Activated naive CD4-positive, alpha-beta T cell treated with anti-CD3 and anti-CD28 coated beads, Interleukin-2, amount 10 ng/mL, durations not matched to agents 7 days and 5 days (primary cell): Measurements from ENCODE around the gene DACH1.

Experiments
- CTCF ChIA-PET: fragments of 350-600 bp; sonication (Branson Sonifier 250); formaldehyde crosslinking; loops from one replicate; lab custom pipeline; 2021; ENCODE audit warnings: antibody characterized with exemption; lab: Charles Lee
- DNase-seq: peaks from one replicate; pipeline ENCODE4 v3.0.0-alpha.2; 2020
- H3K27ac Mint-ChIP-seq: one replicate; pipeline ENCODE4 v1.8.0; 2021; ENCODE audit warnings: mild to moderate bottlenecking, moderate library complexity, mixed read lengths
- H3K27me3 Mint-ChIP-seq: one replicate; pipeline ENCODE4 v1.8.0; 2021; ENCODE audit warnings: mild to moderate bottlenecking, mixed read lengths
- H3K36me3 Mint-ChIP-seq: one replicate; pipeline ENCODE4 v1.8.0; 2021; ENCODE audit warnings: mixed read lengths
- H3K4me1 Mint-ChIP-seq: one replicate; pipeline ENCODE4 v1.8.0; 2021; ENCODE audit warnings: mixed read lengths
- H3K4me3 Mint-ChIP-seq: one replicate; pipeline ENCODE4 v1.8.0; 2021; ENCODE audit warnings: mild to moderate bottlenecking, moderate library complexity, mixed read lengths
- H3K9me3 Mint-ChIP-seq: one replicate; pipeline ENCODE4 v1.8.0; 2021; ENCODE audit warnings: mixed read lengths

Gene DACH1

DNA sequence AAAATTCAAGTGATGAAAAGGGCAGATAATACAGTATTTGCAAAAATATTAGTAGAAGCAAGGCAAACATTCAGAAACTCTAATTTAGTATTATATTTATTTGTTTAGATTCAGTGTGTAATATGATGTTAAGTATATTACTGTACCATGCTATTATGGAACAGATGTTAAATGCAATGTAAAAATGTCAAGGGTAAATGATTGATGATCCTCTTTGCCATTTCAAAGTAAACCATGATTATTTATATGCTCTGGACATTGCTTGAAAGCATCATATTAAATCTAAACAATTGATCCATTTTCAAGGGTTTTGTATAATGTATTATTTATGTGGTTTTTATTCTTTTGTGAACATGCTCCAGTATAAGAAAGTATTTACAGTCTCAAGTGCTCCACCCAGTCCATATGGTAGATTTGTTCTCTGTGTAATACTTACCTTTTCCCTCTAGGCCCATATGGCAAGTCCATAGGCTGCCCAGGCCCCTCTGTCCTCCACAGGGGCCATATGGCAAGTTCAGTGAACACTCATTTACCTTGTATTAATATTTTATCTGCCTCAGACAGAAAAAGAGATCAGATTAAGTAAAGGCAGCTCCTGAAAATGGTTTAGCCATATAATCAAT, 353.5 kb downstream of the DACH1 start:
- DNase-seq, result no peak
- CTCF ChIA-PET, result no interaction called here
- Mint-ChIP-seq H3K4me3 (no peak overlapping the region), H3K4me1 (no peaks in the 10 kb centered on the region), H3K36me3 (no peaks in the 10 kb centered on the region), H3K27ac (no peak overlapping the region), H3K27me3 (no peaks in the 10 kb centered on the region), H3K9me3 (no peaks in the 10 kb centered on the region)

DNA sequence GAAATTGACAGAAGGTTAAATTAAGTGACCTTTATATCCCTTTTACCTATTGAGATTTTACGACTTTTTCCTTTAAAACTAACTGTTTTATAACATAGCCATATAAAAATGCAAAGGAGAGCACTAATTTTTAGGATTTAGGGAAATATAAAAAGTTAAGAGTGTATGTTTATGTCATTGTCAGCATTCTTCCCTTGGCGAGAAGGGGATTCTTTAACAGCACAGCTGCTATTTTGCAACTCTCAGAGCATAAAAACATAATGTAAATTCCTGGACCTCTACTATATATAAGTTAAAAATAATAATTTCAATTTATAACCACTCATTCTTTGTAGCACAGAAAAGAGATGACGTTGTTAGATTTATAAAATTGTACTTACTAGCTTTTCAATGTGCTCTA, 363.2 kb downstream of the DACH1 start:
- Mint-ChIP-seq H3K27ac (no peak overlapping the region), H3K4me3 (no peak overlapping the region), H3K36me3 (no peaks in the 10 kb centered on the region), H3K27me3 (no peaks in the 10 kb centered on the region), H3K4me1 (no peaks in the 10 kb centered on the region), H3K9me3 (no peaks in the 10 kb centered on the region)
- CTCF ChIA-PET, result no interaction called here
- no peak for DNase-seq

DNA sequence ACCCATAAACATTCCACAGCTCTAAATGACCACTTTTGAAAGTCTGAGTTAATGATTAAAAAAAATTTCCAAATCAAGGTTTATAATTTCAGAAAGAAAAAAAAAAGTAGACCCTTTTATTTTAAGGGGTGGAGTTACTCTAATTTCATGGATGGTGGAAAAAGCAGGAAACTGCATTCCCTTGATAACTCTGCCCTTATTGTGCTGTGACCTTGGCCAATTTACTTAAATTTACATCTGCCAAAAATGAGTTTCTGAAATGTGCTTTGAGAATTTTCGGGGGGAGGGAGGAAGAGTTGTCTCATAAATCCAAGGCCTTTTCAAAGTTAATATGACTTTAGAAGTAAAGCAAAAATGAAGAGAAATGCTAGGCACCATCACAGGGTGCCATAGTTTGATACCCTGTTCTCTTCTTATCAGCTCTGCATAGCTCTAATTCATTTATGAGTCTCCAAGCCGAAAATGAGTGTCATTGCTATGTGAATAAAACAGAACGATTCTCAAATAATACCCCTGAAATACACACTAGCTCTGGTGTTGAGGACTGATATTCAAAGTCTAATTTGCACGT, 367.0 kb downstream of the DACH1 start:
- H3K4me1 Mint-ChIP-seq, result no peaks in the 10 kb centered on the region
- H3K27ac Mint-ChIP-seq, result no peak overlapping the region
- H3K4me3 Mint-ChIP-seq, result no peak overlapping the region
- no peaks in the 10 kb centered on the region for H3K9me3 Mint-ChIP-seq
- H3K27me3 Mint-ChIP-seq, result no peaks in the 10 kb centered on the region
- CTCF ChIA-PET, result no interaction called here
- DNase-seq, result no peak
- H3K36me3 Mint-ChIP-seq, result no peaks in the 10 kb centered on the region

DNA sequence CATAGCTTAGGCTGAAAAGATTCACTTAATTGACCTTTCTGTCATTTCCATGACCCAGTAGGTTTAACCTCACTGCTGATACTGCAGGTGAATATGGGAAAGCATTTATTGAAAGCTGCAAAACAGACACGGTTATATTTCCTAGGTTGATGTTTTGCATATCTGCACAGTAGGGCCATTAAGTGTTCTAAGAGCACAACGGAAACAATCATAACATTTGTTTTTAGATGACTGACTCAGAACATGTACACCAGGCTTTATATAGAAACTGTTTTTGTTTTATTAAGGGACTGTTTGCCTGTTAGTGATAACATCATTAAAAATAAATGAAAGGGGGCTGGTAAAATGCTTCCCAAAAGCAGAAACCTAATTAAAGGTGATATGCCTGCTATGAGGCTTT, 367.8 kb downstream of the DACH1 start:
- no peaks in the 10 kb centered on the region for H3K36me3 Mint-ChIP-seq
- no peak for DNase-seq
- CTCF ChIA-PET, result no interaction called here
- H3K27ac Mint-ChIP-seq, result no peak overlapping the region
- no peaks in the 10 kb centered on the region for H3K27me3 Mint-ChIP-seq
- H3K4me3 Mint-ChIP-seq, result no peak overlapping the region
- no peaks in the 10 kb centered on the region for H3K9me3 Mint-ChIP-seq
- H3K4me1 Mint-ChIP-seq, result no peaks in the 10 kb centered on the region

GRCh38 chr13:71493189-71493588, 373.8 kb downstream of the DACH1 start:
- Mint-ChIP-seq H3K36me3 (no peaks in the 10 kb centered on the region), H3K4me3 (no peak overlapping the region), H3K27me3 (no peaks in the 10 kb centered on the region), H3K4me1 (no peaks in the 10 kb centered on the region), H3K27ac (no peak overlapping the region), H3K9me3 (no peaks in the 10 kb centered on the region)
- CTCF ChIA-PET, result no interaction called here
- DNase-seq, result no peak

GRCh38 chr13:71492346-71492871, 374.6 kb downstream of the DACH1 start:
- no peak for DNase-seq
- CTCF ChIA-PET, result no interaction called here
- H3K27me3 Mint-ChIP-seq, result no peaks in the 10 kb centered on the region
- no peaks in the 10 kb centered on the region for H3K36me3 Mint-ChIP-seq
- no peaks in the 10 kb centered on the region for H3K9me3 Mint-ChIP-seq
- H3K4me3 Mint-ChIP-seq, result no peak overlapping the region
- H3K4me1 Mint-ChIP-seq, result no peaks in the 10 kb centered on the region
- H3K27ac Mint-ChIP-seq, result no peak overlapping the region

GRCh38 chr13:71491010-71491409, 376.0 kb downstream of the DACH1 start:
- no peaks in the 10 kb centered on the region for H3K27me3 Mint-ChIP-seq
- H3K36me3 Mint-ChIP-seq, result no peaks in the 10 kb centered on the region

GRCh38 chr13:71489041-71489440, 378.0 kb downstream of the DACH1 start:
- Mint-ChIP-seq H3K27ac (no peak overlapping the region), H3K36me3 (no peaks in the 10 kb centered on the region), H3K4me3 (no peak overlapping the region), H3K4me1 (no peaks in the 10 kb centered on the region), H3K9me3 (no peaks in the 10 kb centered on the region), H3K27me3 (no peaks in the 10 kb centered on the region)
- CTCF ChIA-PET, result no interaction called here
- DNase-seq, result no peak

More at GRCh38 chr13:71491010-71491409, 376.0 kb downstream of the DACH1 start:
- no peak for DNase-seq
- H3K4me3 Mint-ChIP-seq, result no peak overlapping the region
- no peaks in the 10 kb centered on the region for H3K9me3 Mint-ChIP-seq
- H3K27ac Mint-ChIP-seq, result no peak overlapping the region
- CTCF ChIA-PET, result no interaction called here
- H3K4me1 Mint-ChIP-seq, result no peaks in the 10 kb centered on the region

DNA sequence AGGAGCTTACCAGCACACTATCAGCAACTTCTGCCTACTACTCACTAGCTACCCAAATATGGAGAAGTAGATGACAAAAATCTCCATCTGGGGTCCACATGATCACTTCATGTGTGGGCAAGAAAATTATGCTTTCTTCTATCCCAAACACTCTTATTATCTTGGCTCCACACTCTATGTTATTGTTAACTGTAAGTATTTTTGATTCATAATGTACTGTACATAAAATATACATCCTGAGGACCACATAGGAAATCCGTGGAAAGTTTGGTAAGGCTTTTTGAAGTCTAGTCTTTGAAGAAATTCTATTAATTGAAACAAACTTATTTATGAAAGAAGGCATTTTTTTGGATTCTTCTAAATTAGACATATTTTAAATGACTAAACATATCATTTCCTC, 378.8 kb downstream of the DACH1 start:
- H3K4me1 Mint-ChIP-seq, result no peaks in the 10 kb centered on the region
- H3K27ac Mint-ChIP-seq, result no peak overlapping the region
- H3K4me3 Mint-ChIP-seq, result no peak overlapping the region
- no peaks in the 10 kb centered on the region for H3K9me3 Mint-ChIP-seq
- no peak for DNase-seq
- CTCF ChIA-PET, result interaction anchor here (0.8 kb wide), 1 partner anchor 9 kb away, joined by 3 read pairs; no protein-coding TSS in a partner anchor
- no peaks in the 10 kb centered on the region for H3K36me3 Mint-ChIP-seq
- no peaks in the 10 kb centered on the region for H3K27me3 Mint-ChIP-seq

DNA sequence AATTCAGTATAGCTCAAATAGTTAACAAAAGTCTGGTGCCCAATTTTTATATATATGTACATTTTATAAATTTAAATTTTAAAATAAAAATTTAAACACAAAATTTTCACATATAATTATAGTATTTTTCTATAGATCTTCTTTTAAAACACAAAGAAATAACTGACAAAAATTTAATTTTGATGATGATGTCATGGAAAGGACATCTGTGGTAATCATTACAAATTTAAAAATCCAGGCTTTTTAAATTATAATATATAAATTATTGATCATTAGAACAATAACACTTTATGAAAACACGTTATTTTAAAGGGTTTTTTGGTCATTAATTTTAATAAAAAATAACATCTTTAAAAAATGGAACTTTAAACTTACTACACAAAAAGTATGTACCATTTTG, 381.1 kb downstream of the DACH1 start:
- no peaks in the 10 kb centered on the region for H3K27me3 Mint-ChIP-seq
- H3K4me3 Mint-ChIP-seq, result no peak overlapping the region
- no peak overlapping the region for H3K27ac Mint-ChIP-seq
- no peak for DNase-seq
- no peaks in the 10 kb centered on the region for H3K9me3 Mint-ChIP-seq
- no peaks in the 10 kb centered on the region for H3K4me1 Mint-ChIP-seq
- CTCF ChIA-PET, result interaction anchor here (0.6 kb wide), 1 partner anchor 525 kb away, joined by 3 read pairs; no protein-coding TSS in a partner anchor
- H3K36me3 Mint-ChIP-seq, result no peaks in the 10 kb centered on the region

GRCh38 chr13:71483733-71484132, 383.3 kb downstream of the DACH1 start:
- Mint-ChIP-seq H3K27ac (no peak overlapping the region), H3K9me3 (no peaks in the 10 kb centered on the region), H3K4me1 (no peaks in the 10 kb centered on the region), H3K27me3 (no peaks in the 10 kb centered on the region), H3K36me3 (no peaks in the 10 kb centered on the region), H3K4me3 (no peak overlapping the region)
- no peak for DNase-seq
- CTCF ChIA-PET, result no interaction called here

GRCh38 chr13:71481501-71481900, 385.5 kb downstream of the DACH1 start:
- Mint-ChIP-seq H3K4me1 (no peaks in the 10 kb centered on the region), H3K9me3 (no peaks in the 10 kb centered on the region), H3K4me3 (no peak overlapping the region), H3K36me3 (no peaks in the 10 kb centered on the region), H3K27me3 (no peaks in the 10 kb centered on the region), H3K27ac (no peak overlapping the region)
- DNase-seq, result no peak
- CTCF ChIA-PET, result no interaction called here

GRCh38 chr13:71481046-71481445, 386.0 kb downstream of the DACH1 start:
- Mint-ChIP-seq H3K4me3 (no peak overlapping the region), H3K9me3 (no peaks in the 10 kb centered on the region), H3K27me3 (no peaks in the 10 kb centered on the region), H3K27ac (no peak overlapping the region), H3K4me1 (no peaks in the 10 kb centered on the region), H3K36me3 (no peaks in the 10 kb centered on the region)
- no peak for DNase-seq
- CTCF ChIA-PET, result no interaction called here

DNA sequence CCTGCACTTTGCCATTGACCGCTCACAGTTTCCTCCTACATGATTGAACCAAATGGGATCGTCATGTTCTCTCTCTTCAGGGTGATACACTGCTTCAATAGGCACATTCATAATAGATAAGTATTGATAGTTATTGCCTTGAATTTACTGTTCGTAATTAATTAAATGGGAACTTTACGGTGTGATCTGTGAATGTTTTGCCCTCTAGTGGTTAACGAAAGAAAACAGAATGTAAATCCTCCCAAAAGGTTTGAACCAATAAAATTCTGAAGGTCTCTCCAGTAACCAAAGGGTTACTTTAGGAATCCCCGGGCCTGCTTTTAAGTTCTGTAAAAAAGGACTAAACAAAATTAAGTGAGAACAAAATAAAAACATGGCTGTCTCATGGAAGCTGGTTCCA, 389.3 kb downstream of the DACH1 start:
- H3K4me3 Mint-ChIP-seq, result no peak overlapping the region
- no peaks in the 10 kb centered on the region for H3K36me3 Mint-ChIP-seq
- H3K27me3 Mint-ChIP-seq, result no peaks in the 10 kb centered on the region
- H3K27ac Mint-ChIP-seq, result no peak overlapping the region
- CTCF ChIA-PET, result interaction anchor here (1.6 kb wide), 1 partner anchor 158 kb away, joined by 3 read pairs; no protein-coding TSS in a partner anchor
- DNase-seq, result no peak
- no peaks in the 10 kb centered on the region for H3K4me1 Mint-ChIP-seq
- H3K9me3 Mint-ChIP-seq, result no peaks in the 10 kb centered on the region

DNA sequence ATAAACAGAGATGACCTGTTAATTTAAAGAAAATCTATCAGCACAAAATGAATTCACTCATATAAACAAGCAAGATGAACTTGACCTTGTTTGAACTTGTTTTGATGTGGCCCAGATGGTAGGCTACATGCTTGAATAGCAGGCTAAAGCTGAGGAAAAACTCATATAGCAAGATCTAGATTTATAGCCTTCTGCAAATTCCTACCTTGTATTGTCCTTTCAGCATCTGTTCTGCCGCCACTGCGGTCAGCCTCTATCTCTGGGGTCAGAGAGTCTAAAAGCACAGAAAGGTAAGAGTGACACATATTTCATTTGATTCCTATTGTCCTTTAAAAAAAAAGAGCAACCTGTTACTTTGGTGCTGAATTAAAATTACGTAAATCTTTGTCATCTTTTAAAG, 392.1 kb downstream of the DACH1 start:
- no peaks in the 10 kb centered on the region for H3K36me3 Mint-ChIP-seq
- no peak overlapping the region for H3K4me3 Mint-ChIP-seq
- H3K9me3 Mint-ChIP-seq, result no peaks in the 10 kb centered on the region
- no peaks in the 10 kb centered on the region for H3K4me1 Mint-ChIP-seq
- no peak overlapping the region for H3K27ac Mint-ChIP-seq
- CTCF ChIA-PET, result no interaction called here
- no peak for DNase-seq
- no peaks in the 10 kb centered on the region for H3K27me3 Mint-ChIP-seq
